Measurements from ENCODE around the gene FZR1. TPM values are rescaled to one million over a fixed set of nuclear protein-coding genes. Genes with fewer than 3 reads are reported as not detected.

Gene FZR1
- total RNA-seq, 1 donor from 2014 or later = 22.7 TPM

- DNase-seq = no peak
Measured at GRCh38 chr19:3474010-3474409, 32.1 kb upstream of the FZR1 start.

- DNase-seq = no peak
Measured at GRCh38 chr19:3474614-3475013, 31.5 kb upstream of the FZR1 start.

- no peak for DNase-seq
Measured at GRCh38 chr19:3475449-3475848, 30.7 kb upstream of the FZR1 start.

- DNase-seq = no peak
Measured at GRCh38 chr19:3476830-3477229, 29.3 kb upstream of the FZR1 start.

- no peak for DNase-seq
Measured at GRCh38 chr19:3477506-3477905, 28.6 kb upstream of the FZR1 start.

- no peak for DNase-seq
Measured at GRCh38 chr19:3477951-3478350, 28.2 kb upstream of the FZR1 start.

GRCh38 chr19:3478409-3479176 lies 27.5 kb upstream of the FZR1 start:
- DNase-seq = no peak

- DNase-seq = no peak
Measured at GRCh38 chr19:3479177-3479833, 26.8 kb upstream of the FZR1 start.

- DNase-seq = no peak
Measured at GRCh38 chr19:3479834-3480215, 26.3 kb upstream of the FZR1 start.

- no peak for DNase-seq
Measured at GRCh38 chr19:3480383-3481091, 25.6 kb upstream of the FZR1 start, which contains the start of gene SMIM24. Gene SMIM24, minus strand, starts transcription at chr19:3480525. Its CDS starts 62 bp downstream, at chr19:3480463.

GRCh38 chr19:3481241-3482090 lies 24.6 kb upstream of the FZR1 start:
- no peak for DNase-seq

- DNase-seq = no peak
Measured at GRCh38 chr19:3482507-3483225, 23.4 kb upstream of the FZR1 start.

- DNase-seq = no peak
Measured at GRCh38 chr19:3483226-3483628, 22.9 kb upstream of the FZR1 start, which contains the start of gene SMIM44. Gene SMIM44, minus strand, starts transcription at chr19:3483441. Its CDS starts 38 bp downstream, at chr19:3483403.

GRCh38 chr19:3491396-3492119 lies 14.6 kb upstream of the FZR1 start:
- no peak for DNase-seq

- DNase-seq = no peak
Measured at GRCh38 chr19:3492131-3492839, 13.8 kb upstream of the FZR1 start.

GRCh38 chr19:3492919-3493318 lies 13.2 kb upstream of the FZR1 start:
- DNase-seq = no peak

- DNase-seq = no peak
Measured at GRCh38 chr19:3493651-3494050, 12.5 kb upstream of the FZR1 start.

GRCh38 chr19:3494051-3494450 lies 12.1 kb upstream of the FZR1 start:
- no peak for DNase-seq

- no peak for DNase-seq
Measured at GRCh38 chr19:3494559-3494958, 11.6 kb upstream of the FZR1 start.

All from skin of body (tissue), 2 donors.